Calu3 (cell line): ENCODE data around the gene BCL7C. TPM values are rescaled to one million over a fixed set of nuclear protein-coding genes. Genes with fewer than 3 reads are reported as not detected.

Experiments
- BruUV-seq: library from RNA; stranded (reverse); fragments of 400-500 nt; replicated peaks from 2 replicates; lab custom pipeline; 2021; lab: Mats Ljungman, UMichigan
- CTCF ChIA-PET: fragments of 300-600 bp; sonication (Branson Sonifier 250); formaldehyde crosslinking; loops from one replicate; lab custom pipeline; 2022; ENCODE audit warnings: antibody characterized with exemption; lab: Charles Lee
- DNase-seq: peaks from one replicate; pipeline ENCODE4 v3.0.0; 2022
- H3K27ac Mint-ChIP-seq: one replicate; pipeline ENCODE4 v1.8.0; 2022; ENCODE audit warnings: mixed read lengths; ENCODE audit not compliant: unreplicated experiment
- H3K27me3 Mint-ChIP-seq: one replicate; pipeline ENCODE4 v1.8.0; 2022; ENCODE audit warnings: mixed read lengths; ENCODE audit not compliant: unreplicated experiment
- H3K36me3 Mint-ChIP-seq: one replicate; pipeline ENCODE4 v1.8.0; 2022; ENCODE audit warnings: mild to moderate bottlenecking, moderate library complexity, mixed read lengths; ENCODE audit not compliant: insufficient read depth, unreplicated experiment
- H3K4me1 Mint-ChIP-seq: one replicate; pipeline ENCODE4 v1.8.0; 2022; ENCODE audit warnings: mild to moderate bottlenecking, low read depth, mixed read lengths; ENCODE audit not compliant: unreplicated experiment
- H3K4me3 Mint-ChIP-seq: one replicate; pipeline ENCODE4 v1.8.0; 2022; ENCODE audit warnings: mild to moderate bottlenecking, low read depth, moderate library complexity, mixed read lengths; ENCODE audit not compliant: unreplicated experiment
- H3K9me3 Mint-ChIP-seq: one replicate; pipeline ENCODE4 v1.8.0; 2022; ENCODE audit warnings: low read depth, mixed read lengths; ENCODE audit not compliant: unreplicated experiment
- intact Hi-C: fragments of 100-400 bp; cut with micrococcal nuclease; formaldehyde crosslinking; loops from one replicate; pipeline ENCODE4 v1.10.0; 2022; ENCODE audit not compliant: unreplicated experiment
- total RNA-seq: library from RNA; stranded (reverse); gene quantifications from 2 replicates; pipeline ENCODE4 v1.2.3, GENCODE V29; 2022
- TF ChIP-seq, protein P1 (sequence below): fragments of 200-600 bp; IDR thresholded peaks from one replicate; pipeline ENCODE4 v1.8.0; 2022; ENCODE audit warnings: antibody characterized with exemption; ENCODE audit not compliant: unreplicated experiment

The BCL7C gene
- total RNA-seq, 1 experiment from 2014 or later = 26.6 TPM

- TF ChIP-seq, protein P1, sequence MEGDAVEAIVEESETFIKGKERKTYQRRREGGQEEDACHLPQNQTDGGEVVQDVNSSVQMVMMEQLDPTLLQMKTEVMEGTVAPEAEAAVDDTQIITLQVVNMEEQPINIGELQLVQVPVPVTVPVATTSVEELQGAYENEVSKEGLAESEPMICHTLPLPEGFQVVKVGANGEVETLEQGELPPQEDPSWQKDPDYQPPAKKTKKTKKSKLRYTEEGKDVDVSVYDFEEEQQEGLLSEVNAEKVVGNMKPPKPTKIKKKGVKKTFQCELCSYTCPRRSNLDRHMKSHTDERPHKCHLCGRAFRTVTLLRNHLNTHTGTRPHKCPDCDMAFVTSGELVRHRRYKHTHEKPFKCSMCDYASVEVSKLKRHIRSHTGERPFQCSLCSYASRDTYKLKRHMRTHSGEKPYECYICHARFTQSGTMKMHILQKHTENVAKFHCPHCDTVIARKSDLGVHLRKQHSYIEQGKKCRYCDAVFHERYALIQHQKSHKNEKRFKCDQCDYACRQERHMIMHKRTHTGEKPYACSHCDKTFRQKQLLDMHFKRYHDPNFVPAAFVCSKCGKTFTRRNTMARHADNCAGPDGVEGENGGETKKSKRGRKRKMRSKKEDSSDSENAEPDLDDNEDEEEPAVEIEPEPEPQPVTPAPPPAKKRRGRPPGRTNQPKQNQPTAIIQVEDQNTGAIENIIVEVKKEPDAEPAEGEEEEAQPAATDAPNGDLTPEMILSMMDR = no peak
- no peak overlapping the region for H3K27ac Mint-ChIP-seq
- peaks cover 17% of the 10 kb centered on the region for H3K27me3 Mint-ChIP-seq
- H3K4me1 Mint-ChIP-seq = peaks cover 7% of the 10 kb centered on the region
- intact Hi-C loops = no loop called here
- no peaks in the 10 kb centered on the region for H3K9me3 Mint-ChIP-seq
- H3K36me3 Mint-ChIP-seq = no peaks in the 10 kb centered on the region
- BruUV-seq = no TSS peak
- DNase-seq = no peak
- H3K4me3 Mint-ChIP-seq = no peak overlapping the region
- CTCF ChIA-PET = interaction anchor here (0.5 to 2.6 kb wide), 2 partner anchors 14 to 38 kb away, joined by 3 to 22 read pairs; no protein-coding TSS in a partner anchor
Observed at GRCh38 chr16:30858111-30858495, 35.8 kb downstream of the BCL7C start.

- BruUV-seq = no TSS peak
- peaks cover 7% of the 10 kb centered on the region for H3K4me1 Mint-ChIP-seq
- no peaks in the 10 kb centered on the region for H3K36me3 Mint-ChIP-seq
- intact Hi-C loops = no loop called here
- TF ChIP-seq, protein P1 = no peak
- H3K27me3 Mint-ChIP-seq = no peaks in the 10 kb centered on the region
- no peak overlapping the region for H3K27ac Mint-ChIP-seq
- no peaks in the 10 kb centered on the region for H3K9me3 Mint-ChIP-seq
- no peak for DNase-seq
- CTCF ChIA-PET = interaction anchor here (1.3 kb wide), 1 partner anchor 9 kb away, joined by 3 read pairs; no protein-coding TSS in a partner anchor
- no peak overlapping the region for H3K4me3 Mint-ChIP-seq
Observed at GRCh38 chr16:30853758-30854157, 40.1 kb downstream of the BCL7C start.

DNA sequence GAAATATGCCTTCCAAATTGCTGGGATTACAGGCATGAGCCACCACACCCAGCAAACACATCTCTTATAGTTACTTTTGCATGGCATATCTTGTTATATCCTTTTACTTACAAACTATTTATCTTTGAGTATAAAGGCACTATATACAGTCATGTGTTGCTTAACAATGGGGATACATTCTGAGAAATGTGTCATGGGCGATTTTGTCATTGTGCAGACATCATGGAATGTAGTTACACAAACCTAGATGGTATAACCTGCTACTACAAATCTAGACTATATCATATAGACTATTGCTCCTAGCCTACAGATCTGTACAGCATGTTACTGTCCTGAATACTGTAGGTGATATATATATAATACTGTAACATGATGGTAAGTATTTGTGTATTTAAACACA, 43.6 kb downstream of the BCL7C start:
- H3K27me3 Mint-ChIP-seq = no peaks in the 10 kb centered on the region
- DNase-seq = no peak
- intact Hi-C loops = no loop called here
- H3K4me1 Mint-ChIP-seq = peaks cover 8% of the 10 kb centered on the region
- CTCF ChIA-PET = interaction anchor here (0.6 to 0.7 kb wide), 2 partner anchors 34 to 55 kb away, joined by 3 to 6 read pairs; no protein-coding TSS in a partner anchor
- no peak overlapping the region for H3K4me3 Mint-ChIP-seq
- H3K36me3 Mint-ChIP-seq = no peaks in the 10 kb centered on the region
- TF ChIP-seq, protein P1 = no peak
- no TSS peak for BruUV-seq
- no peaks in the 10 kb centered on the region for H3K9me3 Mint-ChIP-seq
- no peak overlapping the region for H3K27ac Mint-ChIP-seq

DNA sequence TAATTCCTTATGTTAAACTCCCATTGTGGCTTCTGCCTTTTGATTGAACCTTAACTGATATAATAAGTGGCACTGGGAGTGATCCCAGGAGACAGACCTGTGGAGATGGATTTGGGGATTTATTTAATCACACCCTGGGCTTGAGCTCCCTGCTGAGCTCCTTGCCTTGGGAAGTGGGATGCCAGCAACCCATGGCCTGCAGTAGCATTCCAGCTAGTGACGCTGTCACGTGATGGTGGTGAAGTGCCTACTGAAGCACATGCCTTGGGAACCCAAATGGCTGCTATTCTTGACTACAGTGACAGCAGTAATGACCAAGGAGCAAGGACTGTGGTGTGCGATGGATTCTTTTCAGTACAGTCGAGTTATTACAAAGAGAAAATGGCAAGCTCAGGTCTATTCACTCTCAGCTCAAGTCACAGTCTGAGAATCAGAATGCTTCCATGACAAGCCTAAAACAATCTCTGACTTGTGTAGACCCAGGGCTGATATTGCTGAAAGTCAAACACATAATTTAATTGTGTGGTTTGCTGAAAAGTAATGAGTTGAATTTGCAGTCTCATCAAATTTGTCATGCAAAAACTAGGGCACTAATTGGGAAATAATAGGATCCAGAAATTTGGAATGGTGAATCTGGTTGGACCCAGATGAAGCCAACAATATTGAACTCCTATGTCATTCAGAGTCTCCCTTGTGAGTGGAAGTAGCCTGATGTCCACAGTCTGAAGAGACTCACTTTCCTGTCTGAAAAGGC, 47.1 kb downstream of the BCL7C start:
- no TSS peak for BruUV-seq
- Mint-ChIP-seq H3K4me1 (peaks cover 10% of the 10 kb centered on the region), H3K36me3 (no peaks in the 10 kb centered on the region), H3K27ac (no peak overlapping the region), H3K27me3 (no peaks in the 10 kb centered on the region), H3K4me3 (no peak overlapping the region), H3K9me3 (no peaks in the 10 kb centered on the region)
- no peak for DNase-seq
- intact Hi-C loops = no loop called here
- CTCF ChIA-PET = no interaction called here
- TF ChIP-seq, protein P1 = no peak
